ENCODE data around the gene OTUB2. TPM values are rescaled to one million over a fixed set of nuclear protein-coding genes. Genes with fewer than 3 reads are reported as not detected.

The OTUB2 gene
- total RNA-seq = 1 to 10 TPM; 6.3 to 6.7 TPM
- polyA plus RNA-seq (2013, experiment 1 of 2) = 6.3 TPM
- 5.1 TPM for polyA plus RNA-seq (2013, experiment 2 of 2)
- long read RNA-seq, experiment 1, partial matches to known transcripts = 0 of 2 reads
- long read RNA-seq, experiment 1, other reads (novel, unspliced or antisense) = 2 of 2 reads
- long read RNA-seq, experiment 2, transcript OTUB2-201 (6 exons, 3,922 nt) = major isoform, 14 of 18 reads
- long read RNA-seq, experiment 2, partial matches to known transcripts = 1 of 18 reads
- long read RNA-seq, experiment 2, other reads (novel, unspliced or antisense) = 3 of 18 reads
- long read RNA-seq, experiment 3, transcript OTUB2-201 (6 exons, 3,922 nt) = major isoform, 27 of 31 reads
- long read RNA-seq, experiment 3, partial matches to known transcripts = 0 of 31 reads
- long read RNA-seq, experiment 3, other reads (novel, unspliced or antisense) = 4 of 31 reads
- long read RNA-seq, experiment 4, partial matches to known transcripts = 0 of 1 reads
- long read RNA-seq, experiment 4, other reads (novel, unspliced or antisense) = 1 of 1 reads

- peak within 1 kb of the TSS; percentile 60 for H3K4me3 Mint-ChIP-seq
- peak; percentile 99 for DNase-seq
- H3K27me3 ChIP-seq (ENCODE audit: control insufficient read depth, insufficient read depth, low read length, poor library complexity, severe bottlenecking) = no peaks in the 10 kb centered on the region
- WGBS, 2 experiments (ENCODE audit: insufficient coverage in 1 of 2, insufficient read length in 1 of 2) = 1 to 17% methylated on average over 2 to 74 of the region's 74 CpGs
- no peaks in the 10 kb centered on the region for H3K9me3 ChIP-seq (ENCODE audit: control insufficient read depth, low read length)
- H3K4me1 ChIP-seq (ENCODE audit: control insufficient read depth, insufficient read depth, low read length) = peaks cover 8% of the 10 kb centered on the region
- no peaks in the 10 kb centered on the region for H3K36me3 Mint-ChIP-seq (ENCODE audit: low read depth)
- H3K9ac ChIP-seq (ENCODE audit: extremely low read depth, low read length, poor library complexity, severe bottlenecking) = peak within 1 kb of the TSS; percentile 34
- no peak for TF ChIP-seq CTCF (conservative IDR thresholded peaks at IDR 0.05)
- H3K4me1 Mint-ChIP-seq = peaks cover 21% of the 10 kb centered on the region
- H3K4me3 ChIP-seq (ENCODE audit: low read length) = peak within 1 kb of the TSS; percentile 73
- H3K36me3 ChIP-seq (ENCODE audit: control insufficient read depth, insufficient read depth, low read length) = no peaks in the 10 kb centered on the region
- no peak within 1 kb of the TSS for H3K27ac Mint-ChIP-seq
- H3K27ac ChIP-seq (ENCODE audit: low read depth, low read length) = no peak within 1 kb of the TSS
- H3K27me3 Mint-ChIP-seq (ENCODE audit: insufficient read depth) = no peaks in the 10 kb centered on the region
- no peaks in the 10 kb centered on the region for H3K9me3 Mint-ChIP-seq
Measured at GRCh38 chr14:94026173-94026888, at the start of gene OTUB2. Gene OTUB2, plus strand, starts transcription at chr14:94026340. Its CDS starts 198 bp downstream, at chr14:94026538.

- Histone ChIP-seq H3K9me3 (ENCODE audit: control insufficient read depth, low read length) (no peaks in the 10 kb centered on the region), H3K4me1 (ENCODE audit: control insufficient read depth, insufficient read depth, low read length) (no peaks in the 10 kb centered on the region), H3K27ac (ENCODE audit: low read depth, low read length) (no peak within 1 kb of the TSS), H3K27me3 (ENCODE audit: control insufficient read depth, insufficient read depth, low read length, poor library complexity, severe bottlenecking) (no peaks in the 10 kb centered on the region), H3K9ac (ENCODE audit: extremely low read depth, low read length, poor library complexity, severe bottlenecking) (no peak within 1 kb of the TSS), H3K4me3 (ENCODE audit: low read length) (no peak within 1 kb of the TSS), H3K36me3 (ENCODE audit: control insufficient read depth, insufficient read depth, low read length) (no peaks in the 10 kb centered on the region)
- H3K27ac Mint-ChIP-seq = peak within 1 kb of the TSS; percentile 20
- 83 to 85% methylated on average over 12 of the region's 12 CpGs for WGBS, 2 experiments (ENCODE audit: insufficient coverage in 1 of 2, insufficient read length in 1 of 2)
- no peak for TF ChIP-seq CTCF (conservative IDR thresholded peaks at IDR 0.05)
- no peaks in the 10 kb centered on the region for H3K36me3 Mint-ChIP-seq (ENCODE audit: low read depth)
- H3K4me1 Mint-ChIP-seq = no peaks in the 10 kb centered on the region
- H3K9me3 Mint-ChIP-seq = no peaks in the 10 kb centered on the region
- peaks cover 3% of the 10 kb centered on the region for H3K27me3 Mint-ChIP-seq (ENCODE audit: insufficient read depth)
- H3K4me3 Mint-ChIP-seq = no peak within 1 kb of the TSS
- DNase-seq = no peak
Measured at GRCh38 chr14:93976477-93977057, 49.6 kb upstream of the OTUB2 start, which contains the start of gene ASB2. Gene ASB2, minus strand, starts transcription at chr14:93976570. Its CDS starts 12,031 bp downstream, at chr14:93964539.

GRCh38 chr14:93977171-93977570 lies 49.0 kb upstream of the OTUB2 start:
- DNase-seq = no peak
- TF ChIP-seq CTCF (conservative IDR thresholded peaks at IDR 0.05) = no peak
- Mint-ChIP-seq H3K4me1 (peaks cover 4% of the 10 kb centered on the region), H3K27me3 (ENCODE audit: insufficient read depth) (peaks cover 3% of the 10 kb centered on the region), H3K9me3 (no peaks in the 10 kb centered on the region), H3K36me3 (ENCODE audit: low read depth) (no peaks in the 10 kb centered on the region), H3K4me3 (no peak overlapping the region), H3K27ac (no peak overlapping the region)
- H3K36me3 ChIP-seq (ENCODE audit: control insufficient read depth, insufficient read depth, low read length) = no peaks in the 10 kb centered on the region
- 94 to 100% methylated on average over 2 to 5 of the region's 5 CpGs for WGBS, 2 experiments (ENCODE audit: insufficient coverage in 1 of 2, insufficient read length in 1 of 2)
- no peaks in the 10 kb centered on the region for H3K9me3 ChIP-seq (ENCODE audit: control insufficient read depth, low read length)
- no peaks in the 10 kb centered on the region for H3K27me3 ChIP-seq (ENCODE audit: control insufficient read depth, insufficient read depth, low read length, poor library complexity, severe bottlenecking)
- H3K27ac ChIP-seq (ENCODE audit: low read depth, low read length) = no peak overlapping the region
- H3K9ac ChIP-seq (ENCODE audit: extremely low read depth, low read length, poor library complexity, severe bottlenecking) = no peak overlapping the region
- H3K4me3 ChIP-seq (ENCODE audit: low read length) = no peak overlapping the region
- H3K4me1 ChIP-seq (ENCODE audit: control insufficient read depth, insufficient read depth, low read length) = no peaks in the 10 kb centered on the region

All from endodermal cell (in vitro differentiated cells).